ENCODE data around the gene ZSCAN5B.

The ZSCAN5B gene

DNA sequence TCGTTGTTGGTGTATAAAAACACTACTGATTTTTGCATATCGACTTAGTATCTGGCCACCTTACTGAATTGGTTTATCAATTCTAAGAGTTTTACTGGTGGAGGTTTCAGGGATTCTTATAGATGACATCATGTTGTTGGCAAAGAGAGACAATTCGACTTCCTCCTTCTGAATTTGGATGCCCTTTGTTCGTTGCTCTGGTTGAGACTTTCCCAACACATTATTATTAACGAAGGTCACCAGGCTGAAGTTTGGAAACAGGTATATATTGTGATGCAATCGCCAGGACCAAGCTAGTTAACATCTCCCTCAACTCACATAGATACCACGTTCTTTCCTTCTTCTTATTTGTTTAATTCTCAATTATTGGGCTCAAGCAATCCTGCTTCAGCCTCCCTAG lies 2.1 kb upstream of the ZSCAN5B start:
- no peak for TF ChIP-seq MAX (IDR thresholded peaks at IDR 0.05; ENCODE audit: low read depth, low read length)
- no peak for TF ChIP-seq CTCF (IDR thresholded peaks at IDR 0.05; ENCODE audit: low read depth, low read length)
- no peak for TF ChIP-seq MYC (IDR thresholded peaks at IDR 0.05; ENCODE audit: low read depth, low read length)
- no peak for TF ChIP-seq POLR2A (IDR thresholded peaks at IDR 0.05; ENCODE audit: extremely low read depth, insufficient read length)
- no peak overlapping the region for H3K4me3 ChIP-seq (ENCODE audit: low read depth, low read length)
- DNase-seq (ENCODE audit: low read depth), result no peak

DNA sequence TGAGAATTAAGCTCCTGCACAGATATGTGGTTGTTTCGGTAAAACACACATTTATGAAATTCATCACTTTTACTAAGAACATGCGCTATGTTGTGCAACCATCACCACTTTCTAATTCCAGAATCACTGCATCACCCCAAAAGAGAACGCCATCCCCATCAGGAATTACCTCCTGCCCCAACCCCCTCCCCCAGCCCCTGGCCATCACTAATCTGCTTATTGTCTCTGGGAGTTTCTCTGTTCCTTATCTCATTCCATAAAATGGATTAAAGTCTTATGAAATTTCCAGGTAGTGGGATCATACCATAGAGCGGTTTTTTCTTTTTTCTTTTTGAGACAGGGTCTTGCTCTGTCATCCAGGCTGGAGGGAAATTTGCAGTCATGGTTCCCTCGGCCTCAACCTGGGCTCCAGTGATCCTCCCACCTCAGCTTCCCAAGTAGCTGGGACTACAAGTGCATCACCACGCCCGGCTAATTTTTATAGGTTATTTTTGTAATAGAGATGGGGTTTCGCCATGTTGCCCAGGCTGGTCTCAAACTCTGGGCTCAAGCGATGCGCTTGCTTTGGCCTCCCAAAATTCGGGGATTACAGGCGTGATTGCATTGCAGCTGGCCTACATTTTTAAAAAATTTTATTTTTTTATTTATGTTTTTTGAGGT lies 3.5 kb downstream of the ZSCAN5B start:
- H3K4me3 ChIP-seq (ENCODE audit: low read depth, low read length), result no peak overlapping the region
- no peak for DNase-seq (ENCODE audit: low read depth)
- TF ChIP-seq POLR2A (IDR thresholded peaks at IDR 0.05; ENCODE audit: extremely low read depth, insufficient read length), result no peak
- TF ChIP-seq MAX (IDR thresholded peaks at IDR 0.05; ENCODE audit: low read depth, low read length), result no peak
- TF ChIP-seq MYC (IDR thresholded peaks at IDR 0.05; ENCODE audit: low read depth, low read length), result no peak
- TF ChIP-seq CTCF (IDR thresholded peaks at IDR 0.05; ENCODE audit: low read depth, low read length), result no peak

DNA sequence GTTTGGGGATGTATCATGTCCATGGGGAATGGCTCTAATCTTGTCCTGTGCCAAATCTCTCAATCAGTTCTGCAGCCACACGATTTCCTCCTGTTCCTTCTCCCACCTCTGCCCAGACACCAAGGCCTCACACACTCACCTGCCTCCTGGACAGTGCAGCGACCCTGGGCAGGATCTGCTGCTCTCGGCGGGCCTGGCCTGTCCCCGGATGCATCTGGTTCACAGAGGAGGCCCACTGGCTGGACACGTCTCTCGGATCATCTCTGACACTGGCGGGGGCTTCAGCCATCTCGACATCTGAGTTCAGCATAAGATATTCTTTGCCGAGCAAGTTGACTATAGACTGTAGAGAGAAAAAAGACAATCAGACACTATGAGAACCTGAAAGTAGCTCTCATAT lies 5.9 kb downstream of the ZSCAN5B start:
- TF ChIP-seq MAX (IDR thresholded peaks at IDR 0.05; ENCODE audit: low read depth, low read length) (no peak), CTCF (IDR thresholded peaks at IDR 0.05; ENCODE audit: low read depth, low read length) (no peak), POLR2A (IDR thresholded peaks at IDR 0.05; ENCODE audit: extremely low read depth, insufficient read length) (no peak), MYC (IDR thresholded peaks at IDR 0.05; ENCODE audit: low read depth, low read length) (no peak)
- H3K4me3 ChIP-seq (ENCODE audit: low read depth, low read length), result no peak overlapping the region
- DNase-seq (ENCODE audit: low read depth), result no peak

GRCh38 chr19:56191115-56191514 lies 6.5 kb downstream of the ZSCAN5B start:
- no peak overlapping the region for H3K4me3 ChIP-seq (ENCODE audit: low read depth, low read length)
- TF ChIP-seq CTCF (IDR thresholded peaks at IDR 0.05; ENCODE audit: low read depth, low read length) (no peak), POLR2A (IDR thresholded peaks at IDR 0.05; ENCODE audit: extremely low read depth, insufficient read length) (no peak), MAX (IDR thresholded peaks at IDR 0.05; ENCODE audit: low read depth, low read length) (no peak), MYC (IDR thresholded peaks at IDR 0.05; ENCODE audit: low read depth, low read length) (no peak)
- DNase-seq (ENCODE audit: low read depth), result no peak

DNA sequence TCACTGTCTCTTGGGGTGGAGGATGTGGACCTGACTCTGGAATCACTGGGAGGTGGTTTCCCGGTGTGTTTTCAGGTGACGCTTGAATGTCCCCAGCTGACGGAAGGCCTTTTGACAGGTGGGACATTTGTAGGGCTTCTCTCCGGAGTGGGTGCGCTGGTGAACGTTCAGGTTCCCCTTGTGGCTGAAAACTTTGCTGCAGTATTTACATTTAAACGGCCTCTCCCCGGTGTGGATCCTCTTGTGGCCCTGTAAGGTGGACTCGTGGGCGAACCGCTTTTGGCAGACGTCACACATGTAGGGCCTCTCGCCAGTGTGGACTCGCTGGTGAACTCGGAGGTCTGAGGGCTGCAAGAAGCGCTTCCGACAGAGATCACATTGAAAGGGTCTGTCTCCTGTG lies 7.8 kb downstream of the ZSCAN5B start:
- TF ChIP-seq POLR2A (IDR thresholded peaks at IDR 0.05; ENCODE audit: extremely low read depth, insufficient read length) (no peak), MYC (IDR thresholded peaks at IDR 0.05; ENCODE audit: low read depth, low read length) (no peak), MAX (IDR thresholded peaks at IDR 0.05; ENCODE audit: low read depth, low read length) (no peak), CTCF (IDR thresholded peaks at IDR 0.05; ENCODE audit: low read depth, low read length) (no peak)
- no peak overlapping the region for H3K4me3 ChIP-seq (ENCODE audit: low read depth, low read length)
- DNase-seq (ENCODE audit: low read depth), result no peak

Measured in NB4 (cell line).